ENCODE results near the gene NAV3. TPM values are rescaled to one million over a fixed set of nuclear protein-coding genes. Genes with fewer than 3 reads are reported as not detected.

NAV3 gene
- polyA plus RNA-seq, 1 donor: 4.8 TPM

DNA sequence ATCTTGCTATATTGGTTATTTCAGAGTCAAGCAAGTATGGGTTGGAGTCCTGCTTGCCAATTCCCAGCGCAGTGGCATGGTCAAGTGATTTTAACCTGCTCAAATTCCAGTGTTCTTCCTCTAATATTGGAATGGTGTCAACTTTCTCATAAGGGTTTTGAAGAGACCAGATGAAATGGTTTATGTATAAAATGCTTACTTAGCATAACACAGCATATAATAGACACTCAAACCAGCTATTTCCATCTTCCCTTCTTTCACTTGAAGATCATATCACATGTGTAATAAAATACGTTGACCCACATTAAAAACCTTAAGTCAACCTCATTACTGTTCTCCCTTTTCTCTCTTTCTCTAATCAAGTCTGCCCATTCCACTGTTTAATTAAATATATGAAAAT, 144.0 kb downstream of the NAV3 start:
- Histone ChIP-seq H3K4me1 (ENCODE audit: control insufficient read depth, insufficient read depth, low read length) (no peaks in the 10 kb centered on the region), H3K9me3 (ENCODE audit: control insufficient read depth, low read depth, low read length) (no peaks in the 10 kb centered on the region), H3K36me3 (ENCODE audit: control insufficient read depth, insufficient read depth, low read length) (no peaks in the 10 kb centered on the region), H3K27ac (ENCODE audit: low read length) (no peak overlapping the region), H3K27me3 (ENCODE audit: control insufficient read depth, insufficient read depth, low read length) (no peaks in the 10 kb centered on the region), H3K4me3 (ENCODE audit: low read length) (no peak overlapping the region)
- no peak for DNase-seq
- 78% methylated on average over 1 of the region's 2 CpGs for WGBS (ENCODE audit: insufficient coverage, low lambda C conversion rate)

DNA sequence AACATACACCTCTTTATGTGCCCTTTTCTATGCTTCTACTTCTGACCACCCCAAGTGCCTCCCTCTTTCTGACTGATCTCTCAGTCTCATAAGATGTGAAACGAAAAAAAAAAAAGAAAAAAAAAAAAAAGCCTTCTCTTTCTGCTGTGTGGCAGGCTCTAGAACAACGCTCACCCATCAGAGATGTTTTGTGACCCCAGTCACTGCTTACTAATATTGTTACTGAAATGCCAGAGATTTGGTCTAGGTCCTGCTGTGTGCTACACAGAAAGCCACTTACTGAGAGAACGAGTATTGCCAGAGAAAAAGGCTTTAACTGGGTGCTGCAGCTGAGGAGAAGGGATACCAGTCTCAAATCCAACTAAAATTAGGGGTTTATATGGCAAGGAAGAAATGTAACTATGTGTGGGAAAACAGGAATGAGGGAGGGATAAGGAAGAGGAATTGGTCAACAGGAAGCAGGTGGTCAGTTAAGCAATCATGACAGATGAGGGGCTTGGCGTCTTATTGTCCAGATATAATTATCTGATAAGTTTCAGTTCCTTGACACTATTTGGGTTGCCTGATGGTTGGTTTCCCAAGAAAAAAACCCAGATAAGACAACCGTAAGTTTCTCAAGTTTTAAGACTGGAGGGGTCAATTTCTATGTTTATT, 149.0 kb downstream of the NAV3 start:
- Histone ChIP-seq H3K9me3 (ENCODE audit: control insufficient read depth, low read depth, low read length) (no peaks in the 10 kb centered on the region), H3K4me3 (ENCODE audit: low read length) (no peak overlapping the region), H3K27ac (ENCODE audit: low read length) (no peak overlapping the region), H3K27me3 (ENCODE audit: control insufficient read depth, insufficient read depth, low read length) (no peaks in the 10 kb centered on the region), H3K4me1 (ENCODE audit: control insufficient read depth, insufficient read depth, low read length) (no peaks in the 10 kb centered on the region), H3K36me3 (ENCODE audit: control insufficient read depth, insufficient read depth, low read length) (no peaks in the 10 kb centered on the region)
- no peak for DNase-seq
- 48% methylated on average over 3 of the region's 5 CpGs for WGBS (ENCODE audit: insufficient coverage, low lambda C conversion rate)

DNA sequence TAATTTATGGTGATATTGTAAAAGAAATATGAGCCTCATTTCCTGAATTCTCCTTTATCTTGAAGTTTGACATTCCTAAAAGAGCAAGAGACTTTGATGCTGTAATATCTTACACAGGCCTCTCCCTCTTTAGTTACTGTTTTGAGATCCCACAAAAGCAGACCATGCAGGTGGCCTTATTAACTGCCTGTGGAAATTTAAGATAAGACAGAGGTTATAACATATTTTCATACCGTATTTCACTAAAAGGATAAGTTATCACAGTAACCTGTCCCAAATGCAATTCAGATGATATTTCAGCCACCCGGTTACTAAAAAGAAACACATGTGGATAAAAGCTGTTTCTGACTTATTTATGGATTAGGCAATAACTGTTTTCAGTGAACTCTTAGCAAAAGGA, 150.1 kb downstream of the NAV3 start:
- no peaks in the 10 kb centered on the region for H3K36me3 ChIP-seq (ENCODE audit: control insufficient read depth, insufficient read depth, low read length)
- DNase-seq: no peak
- H3K4me3 ChIP-seq (ENCODE audit: low read length): no peak overlapping the region
- no peaks in the 10 kb centered on the region for H3K27me3 ChIP-seq (ENCODE audit: control insufficient read depth, insufficient read depth, low read length)
- no peaks in the 10 kb centered on the region for H3K4me1 ChIP-seq (ENCODE audit: control insufficient read depth, insufficient read depth, low read length)
- no peaks in the 10 kb centered on the region for H3K9me3 ChIP-seq (ENCODE audit: control insufficient read depth, low read depth, low read length)
- 20% methylated on average over 1 of the region's 2 CpGs for WGBS (ENCODE audit: insufficient coverage, low lambda C conversion rate)
- no peak overlapping the region for H3K27ac ChIP-seq (ENCODE audit: low read length)

DNA sequence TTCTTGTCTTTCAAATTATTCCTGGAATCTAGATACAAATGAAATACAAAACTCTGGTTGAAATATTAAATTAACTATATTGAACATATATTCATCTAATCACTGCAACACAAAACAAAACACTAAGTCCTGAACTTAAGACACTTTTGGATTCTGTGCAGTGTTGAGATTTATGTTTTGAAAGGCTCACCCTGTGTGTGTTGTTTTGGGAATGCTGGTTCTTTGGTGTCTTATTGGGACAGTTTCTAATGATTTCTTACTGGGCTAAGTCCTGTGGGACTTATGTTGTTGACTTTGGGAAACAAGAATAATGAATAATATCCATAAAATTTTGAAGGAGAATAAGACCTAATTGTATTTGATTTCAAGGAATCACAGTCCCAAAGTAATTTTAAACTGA, 153.2 kb downstream of the NAV3 start:
- H3K4me3 ChIP-seq (ENCODE audit: low read length): no peak overlapping the region
- no peak for DNase-seq
- H3K27ac ChIP-seq (ENCODE audit: low read length): no peak overlapping the region
- H3K4me1 ChIP-seq (ENCODE audit: control insufficient read depth, insufficient read depth, low read length): no peaks in the 10 kb centered on the region
- H3K36me3 ChIP-seq (ENCODE audit: control insufficient read depth, insufficient read depth, low read length): no peaks in the 10 kb centered on the region
- no peaks in the 10 kb centered on the region for H3K9me3 ChIP-seq (ENCODE audit: control insufficient read depth, low read depth, low read length)
- H3K27me3 ChIP-seq (ENCODE audit: control insufficient read depth, insufficient read depth, low read length): no peaks in the 10 kb centered on the region

DNA sequence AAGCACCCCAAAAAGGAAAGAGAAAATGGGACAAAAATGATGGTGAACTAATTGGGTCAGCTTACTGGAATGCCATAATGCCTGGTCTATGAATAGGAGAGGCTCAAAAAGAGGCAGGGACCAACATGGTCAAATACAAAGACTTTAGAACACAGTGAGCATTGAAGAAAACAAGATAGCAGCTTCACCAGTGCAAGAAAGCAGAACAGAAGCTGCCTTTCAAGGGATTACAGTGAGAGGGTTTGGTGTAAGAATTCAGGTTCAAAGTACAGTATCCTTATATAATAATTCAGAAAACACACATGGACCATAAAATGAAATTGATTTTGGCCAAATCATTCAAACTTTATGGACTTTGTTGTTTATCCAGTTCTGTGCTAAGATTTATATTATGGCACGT, 162.1 kb downstream of the NAV3 start:
- no peaks in the 10 kb centered on the region for H3K9me3 ChIP-seq (ENCODE audit: control insufficient read depth, low read depth, low read length)
- WGBS (ENCODE audit: insufficient coverage, low lambda C conversion rate): 67% methylated on average over 1 of the region's 1 CpG
- no peaks in the 10 kb centered on the region for H3K4me1 ChIP-seq (ENCODE audit: control insufficient read depth, insufficient read depth, low read length)
- H3K4me3 ChIP-seq (ENCODE audit: low read length): no peak overlapping the region
- no peak for DNase-seq
- no peaks in the 10 kb centered on the region for H3K27me3 ChIP-seq (ENCODE audit: control insufficient read depth, insufficient read depth, low read length)
- H3K27ac ChIP-seq (ENCODE audit: low read length): no peak overlapping the region
- H3K36me3 ChIP-seq (ENCODE audit: control insufficient read depth, insufficient read depth, low read length): no peaks in the 10 kb centered on the region

DNA sequence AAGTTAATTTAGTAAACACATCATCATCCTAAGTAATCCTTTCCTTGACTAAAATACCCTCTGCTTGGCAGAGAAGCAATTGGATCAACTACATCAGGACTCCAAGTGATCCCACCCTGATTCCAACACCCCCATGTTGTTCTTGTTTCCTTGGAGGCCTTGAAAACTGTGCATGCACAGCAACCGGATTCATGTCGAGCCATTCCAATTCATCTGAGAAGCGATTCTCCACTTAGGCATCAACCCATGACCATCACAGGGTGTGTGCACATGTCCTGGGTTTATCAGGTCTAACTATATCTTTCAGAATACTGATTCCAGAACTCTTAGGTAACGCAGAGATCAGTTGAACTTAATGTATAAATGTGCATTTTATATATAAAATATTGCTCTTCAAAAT, 163.0 kb downstream of the NAV3 start:
- Histone ChIP-seq H3K27ac (ENCODE audit: low read length) (no peak overlapping the region), H3K9me3 (ENCODE audit: control insufficient read depth, low read depth, low read length) (no peaks in the 10 kb centered on the region), H3K36me3 (ENCODE audit: control insufficient read depth, insufficient read depth, low read length) (no peaks in the 10 kb centered on the region), H3K4me3 (ENCODE audit: low read length) (no peak overlapping the region), H3K4me1 (ENCODE audit: control insufficient read depth, insufficient read depth, low read length) (no peaks in the 10 kb centered on the region), H3K27me3 (ENCODE audit: control insufficient read depth, insufficient read depth, low read length) (no peaks in the 10 kb centered on the region)
- 75% methylated on average over 4 of the region's 4 CpGs for WGBS (ENCODE audit: insufficient coverage, low lambda C conversion rate)
- no peak for DNase-seq

DNA sequence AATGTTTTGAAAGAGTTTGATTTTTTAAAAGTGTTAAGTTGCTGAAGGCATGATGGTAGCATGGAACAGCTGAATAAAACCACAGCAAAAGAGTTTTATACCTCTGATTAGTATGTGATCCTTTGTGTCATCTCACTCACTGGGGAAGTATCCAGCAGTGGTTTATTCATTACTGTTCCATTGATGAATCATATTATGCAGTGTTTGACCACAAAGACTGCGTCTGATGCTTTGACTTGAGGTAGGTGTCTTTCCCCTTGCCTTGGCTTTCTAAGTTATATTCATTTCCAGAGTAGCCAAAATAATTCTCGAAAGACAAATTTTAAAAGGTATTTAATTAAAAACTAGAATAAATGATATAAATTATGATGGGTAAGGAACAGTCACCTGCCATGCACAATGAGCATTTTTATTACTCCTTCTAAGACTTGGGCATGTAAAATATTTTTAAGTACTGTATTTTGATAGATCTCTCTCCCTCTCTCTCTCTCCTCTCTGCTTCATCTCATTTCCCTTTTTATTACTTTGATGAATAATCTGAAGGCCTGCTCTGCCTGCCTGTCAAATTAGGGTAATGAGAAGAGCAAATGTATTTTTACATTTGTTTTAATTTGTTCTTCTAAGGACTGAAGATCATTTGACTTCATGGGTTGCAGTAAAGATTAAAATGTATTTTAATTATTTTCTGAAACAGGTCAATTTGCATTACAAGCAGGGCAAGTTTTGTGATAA, 164.9 kb downstream of the NAV3 start:
- no peaks in the 10 kb centered on the region for H3K36me3 ChIP-seq (ENCODE audit: control insufficient read depth, insufficient read depth, low read length)
- DNase-seq: no peak
- no peak overlapping the region for H3K27ac ChIP-seq (ENCODE audit: low read length)
- H3K9me3 ChIP-seq (ENCODE audit: control insufficient read depth, low read depth, low read length): no peaks in the 10 kb centered on the region
- no peaks in the 10 kb centered on the region for H3K27me3 ChIP-seq (ENCODE audit: control insufficient read depth, insufficient read depth, low read length)
- 100% methylated on average over 1 of the region's 2 CpGs for WGBS (ENCODE audit: insufficient coverage, low lambda C conversion rate)
- no peaks in the 10 kb centered on the region for H3K4me1 ChIP-seq (ENCODE audit: control insufficient read depth, insufficient read depth, low read length)
- no peak overlapping the region for H3K4me3 ChIP-seq (ENCODE audit: low read length)

DNA sequence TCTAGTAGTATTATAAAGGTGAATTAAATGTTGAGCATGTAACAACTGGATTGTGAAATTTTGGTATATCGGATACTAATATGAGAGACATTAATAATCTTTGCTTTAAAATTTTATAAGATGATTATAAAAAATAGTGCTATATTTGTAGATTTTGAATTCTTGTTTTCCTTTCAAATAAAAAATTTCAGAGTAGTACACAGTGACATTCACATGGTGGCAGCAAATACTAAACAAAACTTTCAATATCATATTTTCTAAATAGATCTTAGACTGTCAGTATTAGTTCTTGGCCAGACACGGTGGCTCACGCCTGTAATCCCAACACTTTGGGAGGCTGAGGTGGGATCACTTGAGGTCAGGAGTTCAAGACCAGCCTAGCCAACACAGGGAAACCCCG, 166.0 kb downstream of the NAV3 start:
- WGBS (ENCODE audit: insufficient coverage, low lambda C conversion rate): 100% methylated on average over 1 of the region's 4 CpGs
- Histone ChIP-seq H3K4me1 (ENCODE audit: control insufficient read depth, insufficient read depth, low read length) (no peaks in the 10 kb centered on the region), H3K27me3 (ENCODE audit: control insufficient read depth, insufficient read depth, low read length) (no peaks in the 10 kb centered on the region), H3K4me3 (ENCODE audit: low read length) (no peak overlapping the region), H3K36me3 (ENCODE audit: control insufficient read depth, insufficient read depth, low read length) (no peaks in the 10 kb centered on the region), H3K9me3 (ENCODE audit: control insufficient read depth, low read depth, low read length) (no peaks in the 10 kb centered on the region), H3K27ac (ENCODE audit: low read length) (no peak overlapping the region)
- DNase-seq: no peak

DNA sequence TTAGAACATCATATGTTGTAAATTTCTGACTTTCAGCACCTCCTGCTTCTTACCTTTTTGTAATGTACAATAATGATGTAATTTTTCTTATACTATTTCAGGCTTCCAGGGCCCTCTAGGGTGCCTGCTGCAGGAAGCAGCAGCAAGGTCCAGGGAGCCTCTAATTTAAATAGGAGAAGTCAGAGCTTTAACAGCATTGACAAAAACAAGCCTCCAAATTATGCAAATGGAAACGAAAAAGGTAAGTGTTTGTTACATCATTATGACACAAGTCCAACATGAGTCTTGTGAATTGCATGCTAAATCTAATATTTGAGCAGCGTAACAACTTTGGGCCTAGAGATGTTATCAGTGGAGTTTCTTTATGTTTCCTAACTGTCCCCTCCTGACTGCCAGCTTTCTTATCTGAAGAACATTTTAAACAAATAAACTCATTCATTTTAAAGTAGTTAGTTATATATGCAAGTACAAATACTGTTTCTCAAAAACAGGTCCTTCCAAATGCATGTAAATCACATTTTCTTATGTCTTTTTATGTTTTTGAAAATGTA, 167.6 kb downstream of the NAV3 start:
- DNase-seq: no peak
- Histone ChIP-seq H3K9me3 (ENCODE audit: control insufficient read depth, low read depth, low read length) (no peaks in the 10 kb centered on the region), H3K27me3 (ENCODE audit: control insufficient read depth, insufficient read depth, low read length) (no peaks in the 10 kb centered on the region), H3K4me3 (ENCODE audit: low read length) (no peak overlapping the region), H3K36me3 (ENCODE audit: control insufficient read depth, insufficient read depth, low read length) (no peaks in the 10 kb centered on the region), H3K27ac (ENCODE audit: low read length) (no peak overlapping the region), H3K4me1 (ENCODE audit: control insufficient read depth, insufficient read depth, low read length) (no peaks in the 10 kb centered on the region)
- WGBS (ENCODE audit: insufficient coverage, low lambda C conversion rate): 33% methylated on average over 1 of the region's 2 CpGs

DNA sequence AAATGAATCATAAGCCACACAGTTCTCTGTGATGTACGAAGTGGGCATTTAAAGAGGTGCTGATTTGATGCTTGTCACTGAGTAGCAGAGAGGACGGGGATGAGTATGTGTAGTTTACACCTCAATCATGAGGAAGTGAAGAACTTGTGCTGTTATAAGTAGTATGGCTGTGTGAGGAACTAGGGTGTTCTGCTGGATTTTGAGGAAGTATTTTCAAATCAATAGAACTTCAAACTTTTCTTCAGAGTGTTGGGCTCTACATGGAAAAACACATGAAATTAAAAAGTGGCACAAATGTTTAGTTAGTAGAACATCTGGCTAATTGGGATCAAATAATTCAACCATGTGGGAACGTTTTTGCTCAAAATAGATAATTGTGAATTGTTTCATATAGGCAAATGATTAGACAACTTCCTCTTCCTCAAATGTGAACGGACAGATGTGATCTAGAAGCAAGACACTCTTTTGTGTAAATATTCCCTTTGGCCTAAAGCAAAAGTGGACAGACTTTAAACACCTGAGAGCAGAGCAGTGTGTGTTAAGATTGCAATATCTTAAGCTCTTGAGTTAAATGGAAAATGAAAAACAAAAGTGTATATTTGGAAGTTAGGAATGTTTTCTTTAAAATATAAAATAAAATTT, 168.5 kb downstream of the NAV3 start:
- no peaks in the 10 kb centered on the region for H3K36me3 ChIP-seq (ENCODE audit: control insufficient read depth, insufficient read depth, low read length)
- H3K4me3 ChIP-seq (ENCODE audit: low read length): no peak overlapping the region
- H3K27ac ChIP-seq (ENCODE audit: low read length): no peak overlapping the region
- H3K9me3 ChIP-seq (ENCODE audit: control insufficient read depth, low read depth, low read length): no peaks in the 10 kb centered on the region
- WGBS (ENCODE audit: insufficient coverage, low lambda C conversion rate): 60% methylated on average over 1 of the region's 4 CpGs
- no peak for DNase-seq
- H3K4me1 ChIP-seq (ENCODE audit: control insufficient read depth, insufficient read depth, low read length): no peaks in the 10 kb centered on the region
- H3K27me3 ChIP-seq (ENCODE audit: control insufficient read depth, insufficient read depth, low read length): no peaks in the 10 kb centered on the region
